ENCODE measurements around the gene C6orf47. TPM values are rescaled to one million over a fixed set of nuclear protein-coding genes. Genes with fewer than 3 reads are reported as not detected.

Gene C6orf47
- total RNA-seq, 2 donors from 2014 or later: 14.0 to 14.9 TPM

- Mint-ChIP-seq H3K4me1 (peaks cover 10% of the 10 kb centered on the region), H3K9me3 (no peaks in the 10 kb centered on the region), H3K36me3 (ENCODE audit: low read depth) (peaks cover 5% of the 10 kb centered on the region)
Observed at GRCh38 chr6:31677955-31678354, 17.4 kb upstream of the C6orf47 start.

DNA sequence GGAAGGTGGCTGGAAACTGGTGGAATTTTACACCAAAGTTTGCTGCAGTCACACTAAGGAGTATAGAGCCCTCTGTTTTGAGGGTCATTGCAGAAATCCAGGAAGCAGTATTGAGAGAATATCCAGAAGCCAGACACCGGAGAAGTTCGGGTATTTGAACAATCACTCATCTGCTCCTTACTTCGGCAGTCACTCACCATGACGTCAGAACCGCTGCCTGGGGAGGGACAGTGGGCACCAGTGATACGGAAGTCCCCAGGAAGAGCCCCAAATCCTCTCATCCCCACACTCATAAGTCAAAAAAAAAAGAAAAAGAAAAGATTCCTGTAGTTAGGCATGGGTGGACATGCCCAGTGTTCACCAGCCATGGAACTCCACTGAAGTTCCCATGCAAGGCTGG lies 16.3 kb upstream of the C6orf47 start:
- Mint-ChIP-seq H3K36me3 (ENCODE audit: low read depth) (peaks cover 13% of the 10 kb centered on the region), H3K27me3 (ENCODE audit: insufficient read depth) (peaks cover 11% of the 10 kb centered on the region), H3K9me3 (no peaks in the 10 kb centered on the region), H3K27ac (no peak overlapping the region), H3K4me3 (no peak overlapping the region), H3K4me1 (peaks cover 10% of the 10 kb centered on the region)
- TF ChIP-seq, protein P1, sequence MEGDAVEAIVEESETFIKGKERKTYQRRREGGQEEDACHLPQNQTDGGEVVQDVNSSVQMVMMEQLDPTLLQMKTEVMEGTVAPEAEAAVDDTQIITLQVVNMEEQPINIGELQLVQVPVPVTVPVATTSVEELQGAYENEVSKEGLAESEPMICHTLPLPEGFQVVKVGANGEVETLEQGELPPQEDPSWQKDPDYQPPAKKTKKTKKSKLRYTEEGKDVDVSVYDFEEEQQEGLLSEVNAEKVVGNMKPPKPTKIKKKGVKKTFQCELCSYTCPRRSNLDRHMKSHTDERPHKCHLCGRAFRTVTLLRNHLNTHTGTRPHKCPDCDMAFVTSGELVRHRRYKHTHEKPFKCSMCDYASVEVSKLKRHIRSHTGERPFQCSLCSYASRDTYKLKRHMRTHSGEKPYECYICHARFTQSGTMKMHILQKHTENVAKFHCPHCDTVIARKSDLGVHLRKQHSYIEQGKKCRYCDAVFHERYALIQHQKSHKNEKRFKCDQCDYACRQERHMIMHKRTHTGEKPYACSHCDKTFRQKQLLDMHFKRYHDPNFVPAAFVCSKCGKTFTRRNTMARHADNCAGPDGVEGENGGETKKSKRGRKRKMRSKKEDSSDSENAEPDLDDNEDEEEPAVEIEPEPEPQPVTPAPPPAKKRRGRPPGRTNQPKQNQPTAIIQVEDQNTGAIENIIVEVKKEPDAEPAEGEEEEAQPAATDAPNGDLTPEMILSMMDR (conservative IDR thresholded peaks at IDR 0.05): no peak
- no peak overlapping the region for H3K4me3 ChIP-seq (ENCODE audit: low read length)
- H3K27me3 ChIP-seq (ENCODE audit: control insufficient read depth, insufficient read depth, low read length, poor library complexity, severe bottlenecking): peaks cover 6% of the 10 kb centered on the region
- DNase-seq: no peak
- no peaks in the 10 kb centered on the region for H3K9me3 ChIP-seq (ENCODE audit: control insufficient read depth, low read length)
- WGBS, 2 experiments (ENCODE audit: insufficient coverage in 1 of 2, insufficient read length in 1 of 2): 78 to 82% methylated on average over 5 to 6 of the region's 6 CpGs
- H3K4me1 ChIP-seq (ENCODE audit: control insufficient read depth, insufficient read depth, low read length): no peaks in the 10 kb centered on the region
- no peak overlapping the region for H3K27ac ChIP-seq (ENCODE audit: low read depth, low read length)
- H3K9ac ChIP-seq (ENCODE audit: extremely low read depth, low read length, poor library complexity, severe bottlenecking): no peak overlapping the region
- H3K36me3 ChIP-seq (ENCODE audit: control insufficient read depth, insufficient read depth, low read length): peaks cover 10% of the 10 kb centered on the region

More at GRCh38 chr6:31677955-31678354, 17.4 kb upstream of the C6orf47 start:
- peaks cover 6% of the 10 kb centered on the region for H3K36me3 ChIP-seq (ENCODE audit: control insufficient read depth, insufficient read depth, low read length)
- H3K27me3 Mint-ChIP-seq (ENCODE audit: insufficient read depth): peaks cover 17% of the 10 kb centered on the region
- 76 to 84% methylated on average over 8 of the region's 8 CpGs for WGBS, 2 experiments (ENCODE audit: insufficient coverage in 1 of 2, insufficient read length in 1 of 2)
- no peaks in the 10 kb centered on the region for H3K9me3 ChIP-seq (ENCODE audit: control insufficient read depth, low read length)
- no peak overlapping the region for H3K9ac ChIP-seq (ENCODE audit: extremely low read depth, low read length, poor library complexity, severe bottlenecking)
- DNase-seq: no peak
- peaks cover 7% of the 10 kb centered on the region for H3K27me3 ChIP-seq (ENCODE audit: control insufficient read depth, insufficient read depth, low read length, poor library complexity, severe bottlenecking)
- H3K4me1 ChIP-seq (ENCODE audit: control insufficient read depth, insufficient read depth, low read length): no peaks in the 10 kb centered on the region
- no peak overlapping the region for H3K27ac ChIP-seq (ENCODE audit: low read depth, low read length)
- H3K4me3 Mint-ChIP-seq: no peak overlapping the region
- no peak overlapping the region for H3K27ac Mint-ChIP-seq
- H3K4me3 ChIP-seq (ENCODE audit: low read length): no peak overlapping the region
- TF ChIP-seq, protein P1 (conservative IDR thresholded peaks at IDR 0.05): no peak

DNA sequence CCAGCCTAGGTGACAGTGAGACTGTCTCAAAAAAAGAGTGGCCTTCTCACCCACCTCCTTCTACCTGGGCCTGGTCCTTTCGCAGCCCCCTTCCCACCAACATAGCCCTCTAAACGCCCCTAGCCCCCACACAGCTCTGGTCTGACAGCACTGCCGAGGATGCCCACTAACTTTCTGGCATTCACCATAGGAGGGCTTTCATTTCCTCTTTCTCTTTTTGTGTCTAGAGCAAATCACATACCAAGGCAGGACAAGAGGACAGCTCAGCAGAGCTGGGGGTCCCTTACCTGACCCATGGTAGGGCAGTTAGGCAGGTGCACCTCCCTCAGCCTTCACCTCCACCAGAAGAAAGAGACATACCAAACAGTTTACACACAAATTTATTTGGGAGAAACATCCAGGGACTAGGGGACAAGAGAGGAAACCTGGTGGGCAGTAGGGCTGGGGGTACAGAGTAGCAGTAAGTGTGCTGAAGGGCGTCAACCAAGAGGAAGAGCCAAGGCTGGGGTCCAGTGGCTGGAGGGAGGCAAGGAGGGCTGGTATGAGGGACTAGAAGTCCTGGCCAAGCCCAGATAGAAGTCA lies 15.8 kb upstream of the C6orf47 start:
- Mint-ChIP-seq H3K27ac (no peak overlapping the region), H3K4me3 (no peak overlapping the region), H3K4me1 (peaks cover 7% of the 10 kb centered on the region), H3K27me3 (ENCODE audit: insufficient read depth) (peaks cover 6% of the 10 kb centered on the region), H3K36me3 (ENCODE audit: low read depth) (peaks cover 18% of the 10 kb centered on the region), H3K9me3 (no peaks in the 10 kb centered on the region)
- Histone ChIP-seq H3K36me3 (ENCODE audit: control insufficient read depth, insufficient read depth, low read length) (peaks cover 15% of the 10 kb centered on the region), H3K27me3 (ENCODE audit: control insufficient read depth, insufficient read depth, low read length, poor library complexity, severe bottlenecking) (peaks cover 1% of the 10 kb centered on the region), H3K4me3 (ENCODE audit: low read length) (no peak overlapping the region), H3K9ac (ENCODE audit: extremely low read depth, low read length, poor library complexity, severe bottlenecking) (no peak overlapping the region), H3K27ac (ENCODE audit: low read depth, low read length) (no peak overlapping the region), H3K4me1 (ENCODE audit: control insufficient read depth, insufficient read depth, low read length) (no peaks in the 10 kb centered on the region), H3K9me3 (ENCODE audit: control insufficient read depth, low read length) (no peaks in the 10 kb centered on the region)
- WGBS, 2 experiments (ENCODE audit: insufficient coverage in 1 of 2, insufficient read length in 1 of 2): 86 to 100% methylated on average over 1 to 4 of the region's 4 CpGs
- no peak for DNase-seq
- TF ChIP-seq, protein P1 (conservative IDR thresholded peaks at IDR 0.05): no peak
